Thyroid gland (tissue), 4 donors: ENCODE data around the gene ATAD2B. TPM values are rescaled to one million over a fixed set of nuclear protein-coding genes. Genes with fewer than 3 reads are reported as not detected.
"Not testable (repeated sequence)": the region's sequence is repeated elsewhere in the genome, so short reads cannot be mapped to it uniquely, and the experiment has no call there.

Source experiments
- DNase-seq, 2 donors: peaks; one replicate each; pipeline ENCODE4 v3.0.0-alpha.2; 2019
- H3K27ac ChIP-seq, 3 donors: fragments of 200-600 bp; sonication (generic); 1 replicate in 2 of 3; 2 replicates in 1 of 3; pipeline ENCODE4 v1.5.1; 2016 to 2019; ENCODE audit warnings: mild to moderate bottlenecking in 1 of 3, moderate library complexity in 1 of 3
- H3K27me3 ChIP-seq: fragments of 200-600 bp; sonication (generic); one replicate; pipeline ENCODE4 v1.5.1; 2019
- H3K36me3 ChIP-seq, 2 donors: fragments of 200-600 bp; sonication (generic); one replicate each; pipeline ENCODE4 v1.5.1; 2016 to 2019
- H3K4me1 ChIP-seq, 2 donors: fragments of 200-600 bp; sonication (generic); one replicate each; pipeline ENCODE4 v1.5.1; 2017 to 2019
- H3K4me3 ChIP-seq, 3 donors: fragments of 200-600 bp; sonication (generic); replicated peaks in 1 of 3; 1 replicate in 2 of 3; 2 replicates in 1 of 3; pipeline ENCODE4 v1.5.1; 2016; ENCODE audit warnings: mild to moderate bottlenecking in 1 of 3
- H3K9me3 ChIP-seq: fragments of 200-600 bp; sonication (generic); one replicate; pipeline ENCODE4 v1.5.1; 2017
- CTCF ChIP-seq, 6 experiments: fragments of 200-600 bp in 3 of 6; fragments of 450-650 bp in 3 of 6; sonication (generic) in 3 of 6; IDR thresholded peaks; one replicate each; pipeline ENCODE4 v1.5.1; 2016 to 2019; ENCODE audit warnings: antibody characterized with exemption in 6 of 6, mild to moderate bottlenecking in 2 of 6, inconsistent platforms in 1 of 6, moderate library complexity in 1 of 6
- POLR2A ChIP-seq, 2 donors: fragments of 450-650 bp; IDR thresholded peaks; one replicate each; pipeline ENCODE4 v1.6.1; 2017; ENCODE audit warnings: antibody characterized with exemption in 2 of 2, mild to moderate bottlenecking in 2 of 2, moderate library complexity in 1 of 2
- WGBS, 2 donors: methylation state at CpG; one replicate each; pipeline ENCODE4 v1.1.5; 2017; 5-methylcytosine and 5-hydroxymethylcytosine counted together
- intact Hi-C: fragments of 100-400 bp; cut with DNase I; formaldehyde crosslinking; loops from one replicate; pipeline ENCODE4 v1.15.1; 2023
- total RNA-seq, 4 donors: library from RNA; depleted of rRNA; stranded (reverse); fragments of >200 nt; gene quantifications; one replicate each; pipeline ENCODE4 v1.2.3, GENCODE V29; 2016

ATAD2B gene
- 10 to 100 TPM; 32.8 to 49.3 (median 37.3) TPM for total RNA-seq

- 0 to 2% methylated on average over 21 to 25 of the region's 88 CpGs for WGBS, 2 donors
- H3K9me3 ChIP-seq: no peaks in the 10 kb centered on the region
- intact Hi-C loops: no loop called here
- no peaks in the 10 kb centered on the region for H3K36me3 ChIP-seq
- TF ChIP-seq CTCF (IDR thresholded peaks at IDR 0.05): peak; percentile 38 to 97 (median 89)
- TF ChIP-seq POLR2A (IDR thresholded peaks at IDR 0.05): peak; percentile 35 to 94
- H3K4me3 ChIP-seq: peak within 1 kb of the TSS; percentile 79 to 91 (median 88)
- H3K27me3 ChIP-seq: no peaks in the 10 kb centered on the region
- H3K4me1 ChIP-seq: peaks cover 13 to 21% of the 10 kb centered on the region in 2 donors
- DNase-seq: peak; percentile 90 to 92
- H3K27ac ChIP-seq: peak within 1 kb of the TSS; percentile 93 to 98 (median 97)
These were observed at the start of gene ATAD2B for GRCh38 chr2:23926750-23927571. Gene ATAD2B (minus strand): TSS chr2:23927123. CDS start chr2:23926770, 353 bp downstream.

GRCh38 chr2:23967846-23968245 is 40.9 kb upstream of the ATAD2B start:
- Histone ChIP-seq H3K27ac (no peak overlapping the region), H3K27me3 (no peaks in the 10 kb centered on the region), H3K4me1 (no peaks in the 10 kb centered on the region), H3K9me3 (no peaks in the 10 kb centered on the region), H3K36me3 (peaks cover 0 to 9% of the 10 kb centered on the region in 2 donors), H3K4me3 (no peak overlapping the region)
- intact Hi-C loops: no loop called here
- whole genome bisulfite sequencing, 2 donors: 94 to 97% methylated on average over 4 of the region's 4 CpGs
- TF ChIP-seq POLR2A (IDR thresholded peaks at IDR 0.05) (no peak), CTCF (IDR thresholded peaks at IDR 0.05) (no peak)
- no peak for DNase-seq

GRCh38 chr2:23954325-23955014 is 27.5 kb upstream of the ATAD2B start:
- intact Hi-C loops: no loop called here
- Histone ChIP-seq H3K9me3 (no peaks in the 10 kb centered on the region), H3K27ac (no peak overlapping the region), H3K36me3 (no peaks in the 10 kb centered on the region), H3K4me1 (no peaks in the 10 kb centered on the region), H3K27me3 (no peaks in the 10 kb centered on the region), H3K4me3 (no peak overlapping the region)
- no peak for DNase-seq
- 91 to 92% methylated on average over 6 of the region's 6 CpGs for WGBS, 2 donors
- TF ChIP-seq POLR2A (IDR thresholded peaks at IDR 0.05) (no peak), CTCF (IDR thresholded peaks at IDR 0.05) (no peak)

- Histone ChIP-seq H3K4me1 (no peaks in the 10 kb centered on the region), H3K9me3 (no peaks in the 10 kb centered on the region), H3K27me3 (no peaks in the 10 kb centered on the region), H3K36me3 (no peaks in the 10 kb centered on the region), H3K4me3 (no peak overlapping the region), H3K27ac (no peak overlapping the region)
- no peak for DNase-seq
- intact Hi-C loops: no loop called here
- TF ChIP-seq POLR2A (IDR thresholded peaks at IDR 0.05) (no peak), CTCF (IDR thresholded peaks at IDR 0.05) (no peak)
These were observed 26.7 kb upstream of the ATAD2B start for GRCh38 chr2:23953625-23954024.

GRCh38 chr2:23952558-23952957 is 25.6 kb upstream of the ATAD2B start:
- DNase-seq, H3K27me3 ChIP-seq, H3K4me3 ChIP-seq, intact Hi-C loops, H3K27ac ChIP-seq, H3K36me3 ChIP-seq, H3K9me3 ChIP-seq, H3K4me1 ChIP-seq: not testable (repeated sequence)
- WGBS, 2 donors: 96 to 98% methylated on average over 3 of the region's 3 CpGs
